Glomerular endothelial cell (primary cell): ENCODE results near the gene SMC1B. TPM values are rescaled to one million over a fixed set of nuclear protein-coding genes. Genes with fewer than 3 reads are reported as not detected.
"Not testable (repeated sequence)": the region's sequence is repeated elsewhere in the genome, so short reads cannot be mapped to it uniquely, and the experiment has no call there.

ENCODE experiments used
- DNase-seq: peaks from one replicate; pipeline ENCODE4 v3.0.0-alpha.2; 2011; ENCODE audit warnings: low read depth, low spot score; ENCODE audit errors: extremely low read depth
- total RNA-seq: library from RNA; depleted of rRNA; stranded (reverse); fragments of >200 nt; gene quantifications from 2 replicates; pipeline ENCODE4 v1.2.3, GENCODE V29; 2015

The SMC1B gene
- total RNA-seq, 1 donor from 2014 or later: not detected

- DNase-seq: no peak
Observed at GRCh38 chr22:45305456-45306075, 107.8 kb downstream of the SMC1B start.

GRCh38 chr22:45304971-45305370, 108.4 kb downstream of the SMC1B start:
- no peak for DNase-seq

GRCh38 chr22:45303181-45303580, 110.2 kb downstream of the SMC1B start:
- no peak for DNase-seq

GRCh38 chr22:45302751-45303150, 110.6 kb downstream of the SMC1B start:
- DNase-seq: no peak

- no peak for DNase-seq
Observed at GRCh38 chr22:45298934-45299505, 114.4 kb downstream of the SMC1B start.

- DNase-seq: no peak
Observed at GRCh38 chr22:45296628-45297297, 116.6 kb downstream of the SMC1B start.

GRCh38 chr22:45295492-45295891, 117.9 kb downstream of the SMC1B start:
- DNase-seq: no peak

GRCh38 chr22:45295004-45295403, 118.4 kb downstream of the SMC1B start:
- DNase-seq: not testable (repeated sequence)

Other genes with a start within 250 kb of the SMC1B start
- 57.6 and 61.9 TPM in 2 replicates for gene NUP50, start 249.7 kb downstream of the SMC1B start, total RNA-seq
- 54.6 and 63.4 TPM in 2 replicates for gene KIAA0930, start 172.7 kb downstream of the SMC1B start, total RNA-seq
- gene UPK3A, start 128.7 kb downstream of the SMC1B start, total RNA-seq: not detected in 2 replicates
- 17.5 and 58.9 TPM in 2 replicates for gene FAM118A, start 103.7 kb downstream of the SMC1B start, total RNA-seq
- gene RIBC2, start 94 bp upstream of the SMC1B start, total RNA-seq: 0.23 TPM in 1 of 2 replicates, not detected in the other
- 6.6 and 7.4 TPM in 2 replicates for gene FBLN1, start 89.3 kb upstream of the SMC1B start, total RNA-seq